GM23248 (cell line): ENCODE data around the gene C9orf152.

ENCODE experiments used
- EZH2 ChIP-seq: fragments of 200-600 bp; sonication (generic); IDR thresholded peaks from 2 replicates; pipeline ENCODE4 v1.6.1; 2018; ENCODE audit warnings: antibody characterized with exemption, mild to moderate bottlenecking; ENCODE audit not compliant: insufficient read depth, poor library complexity, severe bottlenecking
- EZH2phosphoT487 ChIP-seq: fragments of 200-600 bp; sonication (generic); IDR thresholded peaks from 2 replicates; pipeline ENCODE4 v1.6.1; 2018; ENCODE audit warnings: antibody characterized with exemption, moderate library complexity, mild to moderate bottlenecking, low read depth; ENCODE audit not compliant: insufficient read depth

DNA sequence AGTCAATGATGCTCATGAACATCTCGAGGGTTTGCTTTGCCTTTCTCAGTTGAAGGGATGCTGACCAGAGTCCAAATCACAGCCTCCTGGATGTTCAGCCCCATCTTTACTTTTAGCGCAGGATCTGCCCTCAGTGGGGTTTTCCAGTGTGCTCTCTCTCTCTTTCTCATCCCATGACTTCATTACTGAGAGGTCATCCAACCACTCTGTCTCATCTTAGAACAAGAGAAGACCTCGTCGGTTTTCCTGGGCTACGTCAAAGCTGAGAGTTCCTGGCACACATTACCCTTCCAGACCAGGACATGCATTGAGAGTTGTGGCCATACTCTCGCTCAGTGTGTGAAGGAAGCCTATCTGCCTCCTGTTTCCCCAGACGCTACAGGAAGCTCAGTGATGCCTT lies 47.3 kb downstream of the C9orf152 start:
- no peak for TF ChIP-seq EZH2
- TF ChIP-seq EZH2phosphoT487 = no peak
